Ureter (tissue), 1 donor: ENCODE data around the gene MAP4K3. TPM values are rescaled to one million over a fixed set of nuclear protein-coding genes. Genes with fewer than 3 reads are reported as not detected.

ENCODE experiments used
- DNase-seq: peaks from one replicate; pipeline ENCODE4 v3.0.0-alpha.2; 2020; ENCODE audit warnings: low spot score
- total RNA-seq: library from RNA; stranded (reverse); gene quantifications from one replicate; pipeline ENCODE4 v1.2.4, GENCODE V29; 2023
- donor health status: DM: yes; HTN: yes; CAD: no.

The MAP4K3 gene
- total RNA-seq, 1 donor from 2014 or later, result 73.3 TPM

DNA sequence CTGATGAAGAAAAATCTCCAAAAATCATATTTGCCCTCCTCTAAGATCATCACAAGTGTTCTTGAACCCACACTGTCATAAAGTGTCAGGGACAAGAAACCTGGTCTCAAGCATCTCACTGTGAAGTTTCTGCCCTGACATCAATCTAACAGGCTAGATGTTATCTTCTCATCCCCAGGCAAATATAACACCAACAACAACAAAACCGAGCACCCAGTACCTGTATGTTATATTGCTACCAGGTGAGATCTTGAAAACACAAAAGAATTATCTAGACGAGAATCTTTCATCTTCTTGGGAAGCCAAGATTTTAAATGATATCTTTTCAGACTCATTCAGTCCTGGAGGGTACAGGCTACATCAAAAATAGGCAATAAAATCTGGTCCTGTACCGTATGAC, 8.8 kb upstream of the MAP4K3 start:
- DNase-seq, result no peak

GRCh38 chr2:39443009-39443408, 5.9 kb upstream of the MAP4K3 start:
- DNase-seq, result no peak

GRCh38 chr2:39437522-39438296, 624 bp upstream of the MAP4K3 start:
- DNase-seq, result peak; percentile 51

DNA sequence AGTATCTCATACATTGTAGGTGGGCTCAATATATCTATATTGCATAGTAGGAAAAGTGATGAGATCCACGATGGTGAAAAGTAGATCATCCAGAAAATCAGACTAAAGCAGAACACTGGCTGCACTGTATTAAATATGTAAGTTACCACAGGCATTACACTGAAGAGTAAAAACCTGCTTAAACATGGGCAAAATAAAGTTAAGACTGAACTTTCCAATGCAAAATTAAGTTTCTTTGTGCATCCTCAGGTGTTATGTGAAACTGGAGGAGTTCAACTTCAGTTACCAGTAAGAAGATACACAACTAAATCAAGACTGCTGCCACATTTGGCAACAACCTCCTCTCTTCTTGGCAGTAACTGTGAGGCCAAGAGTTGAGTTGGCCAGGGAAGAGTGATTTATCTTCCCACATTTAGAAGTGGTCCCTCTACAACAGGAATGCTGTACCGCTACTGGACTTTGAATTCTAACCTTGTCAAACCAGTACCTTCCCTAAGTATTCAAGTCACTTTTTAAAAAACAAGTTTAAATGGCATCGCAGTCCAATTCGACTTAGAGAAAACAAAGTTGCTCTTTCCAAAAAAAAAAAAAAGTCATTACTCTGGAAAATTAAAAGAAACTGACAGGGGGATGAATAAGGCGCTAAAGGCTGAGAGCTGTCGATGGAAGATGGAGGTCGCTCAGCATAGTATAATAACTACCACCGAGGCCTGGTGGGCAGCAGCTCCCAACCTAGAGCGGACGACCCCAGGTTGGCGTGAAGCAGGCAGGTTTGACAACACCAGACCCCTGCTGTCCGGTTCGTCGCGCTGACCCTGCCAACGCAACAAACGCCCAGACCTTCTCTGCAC, 1.1 kb downstream of the MAP4K3 start:
- no peak for DNase-seq

- DNase-seq, result no peak
These were observed 1.9 kb downstream of the MAP4K3 start for GRCh38 chr2:39435234-39435633.

DNA sequence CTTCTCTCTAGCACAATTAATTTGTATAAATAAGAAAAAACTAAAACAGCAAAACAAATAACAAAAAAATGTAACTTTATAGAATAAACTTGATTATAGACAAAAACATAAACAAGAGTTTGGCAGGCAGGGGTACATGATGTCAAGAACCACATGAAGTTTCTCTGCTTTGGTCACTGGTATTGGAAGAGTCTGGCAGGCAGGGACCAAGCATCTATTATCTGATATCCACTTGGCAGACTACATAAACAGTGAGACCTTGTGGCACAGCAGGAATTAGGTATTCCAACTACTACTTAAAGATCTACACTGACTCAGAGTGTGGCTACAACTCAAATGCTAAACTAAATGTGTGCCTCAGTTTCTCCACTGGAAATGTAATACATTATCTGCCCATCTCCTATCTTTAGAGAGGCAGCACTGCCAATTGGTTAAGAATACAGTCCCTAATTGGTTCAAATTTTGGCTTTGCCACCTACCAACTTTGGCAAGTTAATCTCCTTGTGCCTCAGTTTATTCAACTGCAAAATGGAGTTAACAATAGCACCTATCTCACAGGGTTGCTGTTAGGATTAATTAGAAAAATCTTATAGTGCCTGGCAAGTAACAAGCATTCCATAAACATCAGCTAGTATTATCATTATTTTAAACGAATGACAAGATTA, 2.7 kb downstream of the MAP4K3 start:
- DNase-seq, result no peak

GRCh38 chr2:39433586-39434195, 3.4 kb downstream of the MAP4K3 start:
- no peak for DNase-seq

DNA sequence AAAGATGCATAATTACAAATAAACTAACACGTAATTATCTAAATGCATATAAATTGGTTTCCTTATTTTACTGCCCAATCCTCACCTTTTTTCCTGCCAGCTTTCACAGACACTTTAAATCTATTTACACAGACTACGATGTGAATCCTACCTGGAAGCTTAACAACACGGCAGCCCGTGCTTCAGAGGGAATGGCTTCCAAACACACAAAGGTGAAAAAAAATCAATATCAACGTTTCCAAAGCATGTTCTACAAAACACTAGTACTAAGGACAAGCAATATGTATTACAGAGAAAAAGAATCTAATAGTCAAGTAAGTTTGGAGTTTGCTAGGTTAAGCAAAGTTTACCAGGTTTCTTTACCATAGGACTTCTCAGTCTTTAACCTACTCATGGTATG, 4.4 kb downstream of the MAP4K3 start:
- DNase-seq, result no peak

DNA sequence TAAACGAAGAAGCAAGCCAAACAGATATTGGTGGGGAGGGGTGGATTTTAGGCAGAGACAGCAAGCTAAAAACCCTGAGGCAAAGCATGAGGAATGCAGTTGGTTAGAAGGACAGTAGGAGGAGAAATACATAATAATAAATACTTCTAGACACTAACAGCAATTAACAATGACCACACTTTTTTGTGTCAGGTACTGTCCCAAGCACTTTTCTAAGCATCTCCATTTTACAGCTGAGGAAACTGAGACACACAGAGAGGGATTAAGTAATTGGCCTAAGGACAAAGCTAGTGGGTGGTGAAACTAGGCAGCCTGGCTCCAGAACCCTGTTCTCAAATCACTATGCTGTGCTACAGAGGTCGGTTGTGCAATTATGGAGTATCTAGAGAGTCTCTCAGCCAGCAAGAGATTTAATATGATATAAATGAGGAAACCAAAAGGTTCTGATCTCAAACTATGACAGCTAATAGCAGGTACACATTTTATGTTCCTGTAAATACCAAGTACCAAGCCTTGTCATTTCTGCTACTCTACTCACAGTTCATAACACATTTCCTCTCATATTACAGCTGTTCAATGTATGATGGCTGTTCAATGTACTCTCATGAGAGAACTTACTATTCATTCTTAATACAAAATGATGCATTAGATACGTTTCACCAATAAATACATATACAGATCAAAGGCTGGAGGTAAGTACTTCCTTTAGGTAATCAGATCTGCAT, 5.3 kb downstream of the MAP4K3 start:
- no peak for DNase-seq

DNA sequence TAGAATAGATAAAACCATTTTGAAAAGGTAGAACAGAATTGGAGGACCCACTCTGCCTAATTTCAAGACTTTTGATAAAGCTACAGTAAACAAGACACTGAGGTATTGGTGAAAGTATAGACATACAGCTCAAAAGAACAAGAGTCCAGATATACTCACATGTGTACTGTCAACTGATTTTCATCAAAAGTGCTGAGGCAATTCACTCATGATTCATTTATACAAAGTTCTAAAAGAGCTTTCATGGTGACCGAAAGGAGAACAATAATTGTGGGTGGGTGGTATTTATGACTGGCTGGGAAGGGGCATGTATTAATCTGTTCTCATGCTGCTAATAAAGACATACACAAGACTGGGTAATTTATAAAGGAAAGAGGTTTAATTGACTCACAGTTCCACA, 7.3 kb downstream of the MAP4K3 start:
- DNase-seq, result no peak

DNA sequence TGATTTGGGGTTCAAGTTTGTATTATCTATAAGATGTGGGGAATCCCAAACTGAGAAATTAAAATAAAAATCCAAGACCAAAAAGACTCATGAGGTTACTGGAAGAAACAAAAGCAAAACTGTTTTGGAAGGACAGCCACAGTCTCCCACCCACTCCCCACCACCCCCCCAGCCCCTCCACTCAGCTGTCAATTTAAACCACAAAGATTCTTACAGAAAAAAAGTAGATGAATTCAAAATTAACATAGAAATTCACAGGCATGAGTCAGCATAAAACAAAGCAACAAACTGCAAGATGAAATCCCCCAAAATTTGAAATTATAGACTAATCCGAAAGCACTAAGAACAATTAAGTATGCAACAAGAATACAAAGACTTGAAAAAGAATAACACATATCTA, 12.1 kb downstream of the MAP4K3 start:
- no peak for DNase-seq

- no peak for DNase-seq
These were observed 14.4 kb downstream of the MAP4K3 start for GRCh38 chr2:39422700-39423099.

DNA sequence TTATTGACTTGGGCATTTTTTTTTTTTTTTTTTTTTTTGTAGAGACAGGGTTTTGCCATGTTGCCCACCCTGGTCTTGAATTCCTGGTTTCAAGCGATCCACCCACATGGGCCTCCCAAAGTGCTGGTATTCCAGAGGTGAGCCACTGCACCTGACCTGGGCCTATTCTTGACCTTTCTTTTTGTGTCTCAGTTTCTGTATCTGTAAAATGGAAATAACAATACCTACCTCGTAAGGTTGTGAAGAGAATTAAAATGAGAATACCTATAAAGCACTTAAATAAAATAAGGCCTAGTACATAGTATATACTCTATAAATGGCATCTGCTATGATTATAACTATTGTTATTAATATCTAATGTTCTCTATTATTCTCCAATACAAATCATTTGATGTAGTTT, 15.7 kb downstream of the MAP4K3 start:
- DNase-seq, result no peak

DNA sequence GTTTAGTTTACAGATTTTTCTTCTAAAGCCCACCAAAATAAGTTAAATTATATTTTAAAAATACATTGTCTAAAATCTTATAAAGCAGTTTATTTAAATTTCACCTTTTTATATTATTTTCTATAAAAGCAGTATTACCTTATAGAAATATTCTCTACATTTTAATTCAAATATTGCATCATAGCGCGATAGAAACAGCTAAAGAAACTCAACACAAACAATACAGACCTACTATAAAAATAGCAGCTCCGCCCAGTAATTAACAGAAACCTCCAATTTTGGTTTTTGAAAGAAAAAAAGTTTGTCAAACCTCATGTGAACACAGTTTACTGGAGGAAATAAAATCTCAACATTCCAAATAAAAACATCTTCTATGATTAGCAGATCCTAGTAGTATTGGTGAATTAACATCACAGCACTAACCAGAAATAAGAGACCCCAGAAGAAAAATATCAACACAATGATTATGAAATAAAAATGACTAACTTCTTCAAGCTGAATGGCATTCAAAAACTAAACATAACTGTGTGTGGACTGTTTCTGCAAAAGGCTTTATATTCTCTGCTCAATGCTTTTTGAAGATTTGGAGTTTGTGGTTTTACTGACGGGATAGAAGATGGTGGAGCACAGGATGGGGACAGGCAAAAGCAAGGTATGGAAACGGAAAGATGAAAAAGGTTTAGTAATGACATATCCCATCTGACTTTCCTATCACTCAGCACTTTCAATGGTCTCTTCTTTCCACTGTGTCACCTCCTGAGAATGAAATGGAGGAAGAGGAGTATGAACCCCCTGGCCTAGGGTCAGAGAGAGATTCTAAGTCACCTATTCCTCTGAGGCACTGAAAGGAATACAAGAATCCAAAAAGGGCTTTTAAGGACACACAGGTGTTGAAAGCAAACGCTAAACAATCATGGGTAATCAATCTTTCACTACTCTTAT, 17.5 kb downstream of the MAP4K3 start:
- DNase-seq, result no peak

DNA sequence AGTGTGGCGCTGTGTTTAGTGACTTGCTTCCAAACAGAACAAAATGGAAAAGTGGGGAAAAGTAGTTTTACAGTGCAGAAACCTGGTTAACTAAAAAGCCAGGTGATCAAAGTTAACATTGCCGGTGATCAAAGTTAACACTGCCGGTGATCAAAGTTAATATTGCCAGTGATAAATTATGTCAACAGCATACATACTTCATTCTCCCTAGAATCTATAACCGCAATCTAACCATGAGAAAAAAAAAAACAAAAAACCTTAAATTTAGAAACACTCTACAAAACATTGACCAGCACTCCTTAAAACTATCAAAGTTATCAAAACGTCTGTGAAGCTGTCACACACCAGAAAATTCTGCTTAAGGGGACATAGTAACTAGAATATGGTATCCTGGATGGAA, 18.6 kb downstream of the MAP4K3 start:
- DNase-seq, result no peak

GRCh38 chr2:39416140-39416539, 20.9 kb downstream of the MAP4K3 start:
- no peak for DNase-seq

GRCh38 chr2:39413063-39413737, 23.9 kb downstream of the MAP4K3 start:
- DNase-seq, result no peak

- DNase-seq, result no peak
These were observed 25.7 kb downstream of the MAP4K3 start for GRCh38 chr2:39411181-39411944.
